Hepatocyte (in vitro differentiated cells): ENCODE measurements around the gene LILRA1.

Source experiments
- CTCF ChIP-seq: fragments of 200-600 bp; sonication (generic); IDR thresholded peaks from 2 replicates; pipeline ENCODE4 v1.5.1; 2016; ENCODE audit warnings: antibody characterized with exemption, mild to moderate bottlenecking; ENCODE audit not compliant: poor library complexity
- EZH2 ChIP-seq: fragments of 200-600 bp; sonication (generic); IDR thresholded peaks from 2 replicates; pipeline ENCODE4 v1.6.1; 2016; ENCODE audit warnings: antibody characterized with exemption, mild to moderate bottlenecking, borderline replicate concordance

GRCh38 chr19:54594737-54595136 is 1.3 kb downstream of the LILRA1 start:
- TF ChIP-seq CTCF, result no peak
- no peak for TF ChIP-seq EZH2
